Retinal pigment epithelial cell (primary cell): ENCODE measurements around the gene RINT1.

Source experiments
- DNase-seq: peaks from one replicate; pipeline ENCODE4 v3.0.0-alpha.2; 2010; ENCODE audit warnings: low read depth
- H3K4me3 ChIP-seq: 2 replicates; pipeline ENCODE4 v1.5.1; 2011; ENCODE audit warnings: mild to moderate bottlenecking, low read length, control low read depth, moderate library complexity
- CTCF ChIP-seq: conservative IDR thresholded peaks from 2 replicates; pipeline ENCODE4 v1.5.1; 2011; ENCODE audit warnings: low read depth, low read length, control low read depth, inconsistent platforms

Gene RINT1

DNA sequence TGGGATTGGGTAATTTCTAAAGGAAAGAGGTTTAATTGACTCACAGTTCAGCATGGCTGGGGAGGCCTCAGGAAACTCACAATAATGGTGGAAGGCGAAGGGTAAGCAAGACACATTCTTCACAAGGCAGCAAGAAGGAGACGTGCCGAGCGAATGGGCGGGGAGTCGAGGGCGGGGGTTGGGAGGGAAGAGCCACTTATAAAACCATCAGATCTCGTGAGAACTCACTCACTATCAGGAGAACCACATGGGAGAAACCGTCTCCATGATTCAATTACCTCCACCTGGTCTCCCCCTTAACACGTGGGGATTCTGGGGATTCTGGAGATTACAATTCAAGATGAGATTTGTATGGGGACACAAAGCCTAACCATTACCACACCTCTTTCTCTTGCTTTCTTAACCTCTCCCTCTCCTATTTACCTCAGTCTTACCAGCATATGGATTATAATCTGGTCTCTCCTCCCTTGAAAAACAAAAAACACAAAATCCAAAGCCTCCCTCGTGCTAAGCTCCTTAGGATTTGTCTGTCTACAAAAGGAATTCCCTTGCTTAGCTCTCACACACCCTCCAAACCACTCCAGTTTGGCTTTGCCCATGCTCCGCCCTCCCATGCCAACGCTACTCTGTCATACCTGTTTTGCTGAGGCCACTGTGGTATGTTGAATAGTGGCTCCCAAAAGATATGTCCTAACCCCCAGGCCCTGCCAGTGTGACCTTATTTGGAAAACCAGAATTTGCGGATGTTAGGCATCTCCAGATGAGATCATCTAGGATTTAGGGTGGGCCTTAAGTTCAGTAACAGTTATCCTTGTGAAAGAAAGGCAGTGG is 68.9 kb downstream of the RINT1 start:
- DNase-seq, result no peak
- no peak overlapping the region for H3K4me3 ChIP-seq
- TF ChIP-seq CTCF, result no peak

DNA sequence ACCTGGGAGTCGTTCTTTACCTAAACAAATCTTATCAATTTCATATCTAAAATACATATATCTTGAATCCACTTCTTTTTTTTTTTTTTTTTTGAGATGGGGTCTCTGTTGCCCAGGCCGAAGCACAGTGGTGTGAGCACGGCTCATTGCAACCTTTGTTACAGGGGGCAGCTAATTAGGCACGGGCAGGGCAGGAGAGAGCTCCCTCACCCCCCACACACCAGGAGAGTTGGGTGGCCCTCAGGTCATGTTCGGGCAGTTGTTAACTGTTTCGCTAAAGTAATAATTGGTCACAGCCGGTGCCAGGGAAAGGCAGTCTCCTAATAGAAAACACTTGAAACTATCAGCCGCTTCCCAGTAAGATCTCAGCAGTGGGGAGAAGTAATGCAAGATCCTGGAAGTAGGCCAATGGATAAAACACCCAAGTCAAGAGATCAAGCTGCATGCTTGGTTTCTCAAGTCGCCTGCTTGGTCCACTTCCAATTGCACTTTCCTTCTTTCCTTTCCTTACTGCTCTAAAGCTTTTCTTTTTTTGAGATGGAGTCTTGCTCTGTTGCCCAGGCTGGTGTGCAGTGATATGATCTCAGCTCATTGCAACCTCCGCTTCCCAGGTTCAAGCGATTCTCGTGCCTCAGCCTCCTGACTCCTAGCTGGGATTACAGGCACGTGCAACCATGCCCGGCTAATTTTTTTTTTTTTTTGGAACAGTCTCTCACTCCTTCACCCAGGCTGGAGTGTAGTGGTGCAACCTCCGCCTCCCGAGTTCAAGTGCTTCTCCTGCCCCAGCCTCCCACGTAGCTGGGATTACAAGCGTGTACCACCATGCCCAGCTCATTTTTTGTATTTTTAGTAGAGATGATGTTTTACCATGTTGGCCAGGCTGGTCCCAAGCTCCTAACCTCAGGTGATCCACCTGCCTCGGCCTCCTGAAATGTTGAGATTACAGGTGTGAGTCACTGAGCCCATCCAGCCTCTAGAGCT is 70.6 kb downstream of the RINT1 start:
- DNase-seq, result peak; percentile 85
- no peak for TF ChIP-seq CTCF
- H3K4me3 ChIP-seq, result no peak overlapping the region

GRCh38 chr7:105610165-105610930 is 78.3 kb downstream of the RINT1 start:
- no peak for DNase-seq
- H3K4me3 ChIP-seq, result no peak overlapping the region
- no peak for TF ChIP-seq CTCF

DNA sequence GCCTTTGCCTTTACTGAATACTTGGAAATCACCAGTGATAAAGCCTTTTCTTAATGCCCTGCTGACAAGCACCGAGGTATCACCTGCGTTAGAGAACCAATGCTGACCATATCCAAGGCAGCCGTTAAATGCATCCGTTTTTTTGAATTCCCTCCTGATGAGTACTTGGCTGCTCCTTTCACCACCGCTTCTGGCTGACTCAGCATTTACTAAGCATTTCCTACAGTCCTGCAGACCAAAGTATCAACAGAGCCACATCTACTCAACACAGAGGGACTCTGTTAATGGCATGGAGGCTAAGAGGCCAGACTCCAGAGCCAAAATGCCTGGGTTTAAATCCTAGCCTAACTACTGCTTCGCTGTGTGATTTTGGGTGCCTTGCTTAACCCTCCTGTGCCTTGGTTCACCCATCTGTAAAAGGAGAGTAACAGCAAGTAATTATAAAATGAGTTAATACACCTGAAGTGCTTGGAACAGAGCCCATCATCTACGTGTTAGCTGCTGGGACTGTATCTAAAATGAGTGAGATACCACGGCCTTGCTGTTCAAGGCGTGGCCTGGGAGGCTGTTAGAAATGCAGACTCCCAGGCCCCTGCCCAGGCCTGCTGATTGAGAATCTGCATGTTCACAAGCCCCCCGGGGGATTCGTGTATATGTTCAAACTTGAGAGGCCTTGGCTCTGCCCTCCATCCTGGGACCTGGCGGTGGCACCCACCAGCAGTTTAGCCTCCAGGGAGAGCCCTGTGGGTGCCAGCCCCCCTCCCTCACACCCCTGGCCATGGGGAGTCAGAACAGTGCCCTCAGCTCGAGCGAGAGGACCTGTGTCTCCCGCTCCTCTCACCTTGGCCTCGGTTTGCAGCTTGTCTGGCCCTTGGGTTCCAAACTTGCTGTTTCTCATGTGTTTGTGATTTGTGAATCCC is 80.1 kb downstream of the RINT1 start:
- no peak overlapping the region for H3K4me3 ChIP-seq
- DNase-seq, result no peak

GRCh38 chr7:105612806-105613205 is 80.8 kb downstream of the RINT1 start:
- no peak for TF ChIP-seq CTCF
- no peak overlapping the region for H3K4me3 ChIP-seq
- DNase-seq, result no peak

More for the DNA sequence above, 80.1 kb downstream of the RINT1 start:
- TF ChIP-seq CTCF, result no peak
